ENCODE results near the gene HLA-B. TPM values are rescaled to one million over a fixed set of nuclear protein-coding genes. Genes with fewer than 3 reads are reported as not detected.

Gene HLA-B
- total RNA-seq, 1 donor from 2014 or later = 914 TPM

DNA sequence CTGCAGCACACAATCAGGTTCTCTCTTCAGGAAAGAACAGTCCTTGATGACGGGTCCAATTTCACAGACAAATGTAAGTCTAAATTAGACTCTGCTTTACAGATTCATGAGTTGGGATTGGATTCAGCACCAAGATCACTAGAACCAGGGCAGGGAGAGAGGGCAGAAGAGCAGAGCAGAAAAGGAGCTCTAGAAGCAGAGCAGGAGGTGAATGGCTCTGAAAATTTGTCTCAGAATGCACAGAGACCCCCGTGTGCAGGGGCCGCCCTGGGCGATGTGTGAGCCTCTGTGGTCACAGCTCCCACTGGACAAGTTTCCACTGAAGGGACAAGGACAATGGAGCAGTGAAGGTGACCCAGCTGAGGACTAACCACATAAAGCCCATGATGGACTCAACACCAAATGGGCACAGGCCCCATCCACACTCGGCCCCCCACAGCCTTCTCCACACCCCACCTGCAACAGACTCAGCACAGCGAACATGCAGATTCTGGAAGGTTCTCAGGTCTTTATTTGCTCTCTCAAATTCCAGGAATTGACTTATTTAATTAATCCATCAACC lies 3.5 kb downstream of the HLA-B start:
- no peak for DNase-seq (ENCODE audit: low spot score)

- no peak for DNase-seq (ENCODE audit: low spot score)
These were observed 4.1 kb downstream of the HLA-B start for GRCh38 chr6:31352683-31353383.

- DNase-seq (ENCODE audit: low spot score) = no peak
These were observed 4.7 kb downstream of the HLA-B start for GRCh38 chr6:31352310-31352682.

- DNase-seq (ENCODE audit: low spot score) = no peak
These were observed 5.3 kb downstream of the HLA-B start for GRCh38 chr6:31351401-31352309.

GRCh38 chr6:31351033-31351380 lies 6.0 kb downstream of the HLA-B start:
- no peak for DNase-seq (ENCODE audit: low spot score)

DNA sequence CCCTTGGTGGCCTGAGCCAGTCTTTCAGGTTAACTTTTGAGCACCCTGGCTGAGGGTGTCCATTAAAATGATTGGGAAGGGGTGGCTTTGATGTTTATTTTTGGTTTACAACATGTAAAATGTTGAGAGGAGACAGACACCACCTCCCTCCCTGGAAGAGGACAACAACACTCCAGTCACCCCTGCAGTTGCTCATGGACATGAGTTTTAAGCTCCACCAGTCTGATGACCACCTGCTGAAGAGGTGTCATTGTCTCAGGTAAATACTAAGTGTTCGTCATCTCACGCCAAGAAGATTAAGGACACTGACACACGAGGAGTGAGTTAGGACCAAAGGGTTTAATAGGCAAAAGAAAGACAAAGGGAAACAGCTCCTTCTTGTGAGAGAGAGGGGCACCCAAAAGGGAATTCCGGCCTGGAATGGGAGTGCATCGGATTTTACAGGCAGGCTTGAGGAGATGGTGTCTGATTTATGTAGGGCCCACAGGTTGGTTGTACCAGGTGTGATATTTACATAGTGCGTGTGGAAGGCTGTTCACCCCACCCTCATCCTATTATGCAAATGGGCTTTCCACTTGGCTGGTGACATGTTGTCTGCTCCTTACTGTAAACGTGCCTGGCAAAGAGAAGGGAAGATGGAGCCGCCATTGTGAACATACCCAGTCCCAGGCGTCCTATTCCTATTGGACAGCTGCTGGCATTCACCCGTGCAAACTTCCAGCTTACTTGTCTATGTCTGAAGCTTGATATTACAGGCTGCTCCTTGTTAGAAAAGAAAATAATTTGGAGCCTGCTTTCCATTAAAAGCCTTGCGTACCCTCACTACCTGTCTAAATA lies 6.6 kb downstream of the HLA-B start:
- no peak for DNase-seq (ENCODE audit: low spot score)

DNA sequence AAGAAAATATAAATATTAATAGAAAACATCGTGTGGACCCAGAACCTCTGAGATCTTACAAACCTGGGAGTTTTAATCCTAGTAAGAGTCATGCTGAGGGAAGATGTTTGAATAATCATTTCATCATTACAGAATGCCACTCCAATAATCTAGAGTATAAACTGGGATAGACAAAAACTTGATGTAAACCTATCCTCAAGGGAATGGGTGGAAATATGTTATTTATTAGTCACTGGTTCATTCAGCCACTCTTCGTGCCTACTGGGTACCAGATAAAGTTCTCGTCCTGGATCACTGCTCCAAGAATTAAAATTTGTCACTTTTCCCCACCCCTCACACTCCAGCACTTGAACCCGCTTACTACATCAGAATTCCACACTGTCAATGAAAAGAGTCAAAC lies 7.7 kb downstream of the HLA-B start:
- DNase-seq (ENCODE audit: low spot score) = no peak

GRCh38 chr6:31345026-31345730 lies 11.8 kb downstream of the HLA-B start:
- DNase-seq (ENCODE audit: low spot score) = no peak

- DNase-seq (ENCODE audit: low spot score) = no peak
These were observed 16.8 kb downstream of the HLA-B start for GRCh38 chr6:31340228-31340627.

DNA sequence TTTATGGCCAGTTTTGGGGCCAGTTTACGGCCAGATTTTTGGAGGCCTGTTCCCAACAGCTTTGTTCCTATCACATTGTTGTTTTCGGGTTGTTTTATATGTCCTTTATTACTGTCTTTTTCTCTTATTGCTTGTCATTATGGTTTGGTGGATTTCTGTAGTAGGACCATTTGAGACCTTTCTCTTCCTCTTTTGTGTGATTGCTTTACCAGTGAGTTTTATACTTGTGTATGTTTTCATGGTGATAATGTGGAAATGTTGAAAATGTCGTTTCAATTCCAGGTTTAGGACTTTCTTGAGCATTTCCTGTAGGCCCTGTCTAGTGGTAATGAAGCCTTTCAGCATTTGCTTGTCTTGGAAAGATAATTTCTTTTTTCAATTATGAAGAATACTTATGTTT lies 17.8 kb downstream of the HLA-B start:
- no peak for DNase-seq (ENCODE audit: low spot score)

DNA sequence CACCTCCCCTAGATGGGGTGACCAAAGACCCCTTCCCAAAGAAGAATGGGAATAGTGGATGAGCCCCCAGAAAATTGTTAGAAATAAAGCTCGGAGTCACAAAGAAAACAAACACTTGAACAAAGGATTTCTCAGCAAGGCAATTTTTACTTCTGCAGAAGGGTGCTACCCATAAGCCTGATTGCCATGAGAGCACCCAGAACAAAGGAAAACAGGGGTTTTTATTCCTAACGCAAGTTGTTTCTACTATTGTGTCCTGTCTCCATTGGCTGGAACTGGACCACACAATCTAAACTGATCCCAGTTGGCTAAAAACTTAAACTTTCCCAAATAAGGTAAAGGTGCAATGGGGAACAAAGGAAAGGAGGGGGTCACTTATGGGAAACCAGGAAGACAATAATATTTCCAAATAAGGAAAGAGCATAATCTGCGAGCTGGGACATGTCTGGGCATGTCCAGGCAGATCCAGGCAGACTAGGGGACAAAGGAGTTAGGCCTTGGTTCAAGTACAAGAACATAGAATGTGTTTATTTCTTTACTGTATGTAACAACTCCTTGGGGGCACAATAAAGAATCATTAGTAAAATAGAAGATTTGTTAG lies 20.0 kb downstream of the HLA-B start:
- no peak for DNase-seq (ENCODE audit: low spot score)

DNA sequence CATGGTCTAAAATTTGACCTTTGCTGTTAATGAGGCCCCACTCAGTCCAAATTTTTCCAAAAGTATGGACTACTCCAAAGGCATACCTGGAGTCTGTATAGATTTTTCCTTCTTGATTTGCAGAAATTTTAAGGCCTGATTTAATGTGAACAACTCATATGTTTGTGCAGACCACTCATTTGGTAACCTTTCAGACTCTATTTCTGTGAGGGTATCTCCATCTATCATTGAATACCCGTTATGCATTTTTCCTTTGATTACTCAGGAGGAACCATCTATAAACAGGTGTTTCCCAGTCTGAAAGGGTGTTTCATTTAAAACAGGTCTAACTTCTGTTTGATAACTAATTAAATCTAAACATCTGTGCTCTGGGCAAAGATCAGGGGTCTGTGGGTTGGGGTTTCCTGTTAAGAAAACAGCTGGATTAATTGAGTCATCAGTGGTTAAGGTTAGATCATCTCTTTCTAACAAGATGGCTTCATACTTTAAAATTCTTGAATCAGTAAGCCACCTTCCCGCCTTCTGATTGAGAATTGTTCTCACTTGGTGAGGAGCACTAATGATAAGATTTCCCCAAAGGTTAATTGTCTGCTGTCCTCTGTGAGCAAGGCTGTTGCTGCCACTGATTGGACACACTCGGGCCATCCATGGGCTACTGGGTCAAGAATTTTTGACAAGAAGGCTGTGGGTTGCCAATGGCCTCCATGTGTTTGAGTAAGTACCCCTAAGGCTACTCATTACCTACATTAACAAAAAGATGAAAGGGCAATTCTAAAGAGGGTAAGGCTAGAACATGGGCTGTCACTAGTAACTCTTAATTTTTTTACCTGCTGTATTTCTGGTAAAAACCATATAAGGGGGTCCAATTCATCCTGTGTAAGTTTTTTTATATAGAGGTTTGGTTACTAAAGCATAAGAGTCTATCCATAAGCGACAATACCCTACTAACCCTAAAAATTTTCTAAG lies 24.1 kb downstream of the HLA-B start:
- no peak for DNase-seq (ENCODE audit: low spot score)

- DNase-seq (ENCODE audit: low spot score) = no peak
These were observed 28.5 kb downstream of the HLA-B start for GRCh38 chr6:31328355-31328960.

DNA sequence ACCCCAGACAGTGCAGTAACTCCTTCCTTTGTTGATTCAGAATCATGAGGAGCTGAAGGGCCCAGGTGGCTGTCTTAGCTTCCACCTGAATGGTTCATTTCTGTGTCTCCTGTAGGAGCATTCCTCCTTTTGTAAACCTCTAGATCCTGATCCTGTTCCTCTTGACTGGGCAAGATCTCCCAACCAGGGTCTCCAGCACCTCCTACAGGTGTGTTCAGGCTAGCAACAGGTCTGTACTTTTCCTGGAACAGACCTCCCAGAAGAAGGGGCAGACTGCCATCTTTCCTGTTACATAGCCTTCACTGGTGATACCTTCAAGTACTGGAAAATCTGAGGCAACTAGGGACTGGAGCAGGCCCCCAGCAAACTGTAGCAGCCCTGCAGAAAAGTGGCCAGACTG lies 35.2 kb downstream of the HLA-B start:
- DNase-seq (ENCODE audit: low spot score) = no peak

GRCh38 chr6:31321005-31321707 lies 35.8 kb downstream of the HLA-B start:
- DNase-seq (ENCODE audit: low spot score) = no peak

DNA sequence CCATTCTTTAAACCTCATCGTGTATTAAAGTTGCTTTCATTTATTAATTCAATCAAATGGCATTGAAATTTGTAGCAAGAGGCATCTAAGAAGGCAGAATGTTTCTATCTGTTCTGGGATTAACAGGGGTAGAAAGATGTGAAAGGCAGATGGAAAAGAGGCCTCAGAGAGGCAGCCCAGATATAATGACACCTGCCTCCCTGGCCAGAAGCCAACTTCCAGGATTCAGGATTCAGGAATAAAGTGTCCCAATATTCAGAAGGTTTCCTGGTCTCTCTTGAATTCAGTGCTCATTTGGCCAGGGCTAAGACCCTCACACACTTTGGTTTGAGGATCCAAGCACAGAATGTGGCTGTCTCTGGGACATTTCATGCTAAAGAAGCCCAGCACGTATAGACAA lies 39.9 kb downstream of the HLA-B start:
- no peak for DNase-seq (ENCODE audit: low spot score)

GRCh38 chr6:31309641-31310040 lies 47.3 kb downstream of the HLA-B start:
- DNase-seq (ENCODE audit: low spot score) = no peak

- DNase-seq (ENCODE audit: low spot score) = no peak
These were observed 48.2 kb downstream of the HLA-B start for GRCh38 chr6:31308845-31309175.
